ENCODE data around the gene XRN2. TPM values are rescaled to one million over a fixed set of nuclear protein-coding genes. Genes with fewer than 3 reads are reported as not detected.

Gene XRN2, protein sequence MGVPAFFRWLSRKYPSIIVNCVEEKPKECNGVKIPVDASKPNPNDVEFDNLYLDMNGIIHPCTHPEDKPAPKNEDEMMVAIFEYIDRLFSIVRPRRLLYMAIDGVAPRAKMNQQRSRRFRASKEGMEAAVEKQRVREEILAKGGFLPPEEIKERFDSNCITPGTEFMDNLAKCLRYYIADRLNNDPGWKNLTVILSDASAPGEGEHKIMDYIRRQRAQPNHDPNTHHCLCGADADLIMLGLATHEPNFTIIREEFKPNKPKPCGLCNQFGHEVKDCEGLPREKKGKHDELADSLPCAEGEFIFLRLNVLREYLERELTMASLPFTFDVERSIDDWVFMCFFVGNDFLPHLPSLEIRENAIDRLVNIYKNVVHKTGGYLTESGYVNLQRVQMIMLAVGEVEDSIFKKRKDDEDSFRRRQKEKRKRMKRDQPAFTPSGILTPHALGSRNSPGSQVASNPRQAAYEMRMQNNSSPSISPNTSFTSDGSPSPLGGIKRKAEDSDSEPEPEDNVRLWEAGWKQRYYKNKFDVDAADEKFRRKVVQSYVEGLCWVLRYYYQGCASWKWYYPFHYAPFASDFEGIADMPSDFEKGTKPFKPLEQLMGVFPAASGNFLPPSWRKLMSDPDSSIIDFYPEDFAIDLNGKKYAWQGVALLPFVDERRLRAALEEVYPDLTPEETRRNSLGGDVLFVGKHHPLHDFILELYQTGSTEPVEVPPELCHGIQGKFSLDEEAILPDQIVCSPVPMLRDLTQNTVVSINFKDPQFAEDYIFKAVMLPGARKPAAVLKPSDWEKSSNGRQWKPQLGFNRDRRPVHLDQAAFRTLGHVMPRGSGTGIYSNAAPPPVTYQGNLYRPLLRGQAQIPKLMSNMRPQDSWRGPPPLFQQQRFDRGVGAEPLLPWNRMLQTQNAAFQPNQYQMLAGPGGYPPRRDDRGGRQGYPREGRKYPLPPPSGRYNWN
- total RNA-seq, result 10 to 100 TPM; 41.0 to 45.9 TPM
- long read RNA-seq, donor 1, transcript XRN2-201 (30 exons, 3,437 nt), result major isoform, 15 of 31 reads
- long read RNA-seq, donor 1, partial matches to known transcripts, result 12 of 31 reads
- long read RNA-seq, donor 1, other reads (novel, unspliced or antisense), result 4 of 31 reads
- long read RNA-seq, donor 2, transcript XRN2-201 (30 exons, 3,437 nt), result major isoform, 8 of 176 reads
- long read RNA-seq, donor 2, partial matches to known transcripts, result 162 of 176 reads
- long read RNA-seq, donor 2, other reads (novel, unspliced or antisense), result 6 of 176 reads

DNA sequence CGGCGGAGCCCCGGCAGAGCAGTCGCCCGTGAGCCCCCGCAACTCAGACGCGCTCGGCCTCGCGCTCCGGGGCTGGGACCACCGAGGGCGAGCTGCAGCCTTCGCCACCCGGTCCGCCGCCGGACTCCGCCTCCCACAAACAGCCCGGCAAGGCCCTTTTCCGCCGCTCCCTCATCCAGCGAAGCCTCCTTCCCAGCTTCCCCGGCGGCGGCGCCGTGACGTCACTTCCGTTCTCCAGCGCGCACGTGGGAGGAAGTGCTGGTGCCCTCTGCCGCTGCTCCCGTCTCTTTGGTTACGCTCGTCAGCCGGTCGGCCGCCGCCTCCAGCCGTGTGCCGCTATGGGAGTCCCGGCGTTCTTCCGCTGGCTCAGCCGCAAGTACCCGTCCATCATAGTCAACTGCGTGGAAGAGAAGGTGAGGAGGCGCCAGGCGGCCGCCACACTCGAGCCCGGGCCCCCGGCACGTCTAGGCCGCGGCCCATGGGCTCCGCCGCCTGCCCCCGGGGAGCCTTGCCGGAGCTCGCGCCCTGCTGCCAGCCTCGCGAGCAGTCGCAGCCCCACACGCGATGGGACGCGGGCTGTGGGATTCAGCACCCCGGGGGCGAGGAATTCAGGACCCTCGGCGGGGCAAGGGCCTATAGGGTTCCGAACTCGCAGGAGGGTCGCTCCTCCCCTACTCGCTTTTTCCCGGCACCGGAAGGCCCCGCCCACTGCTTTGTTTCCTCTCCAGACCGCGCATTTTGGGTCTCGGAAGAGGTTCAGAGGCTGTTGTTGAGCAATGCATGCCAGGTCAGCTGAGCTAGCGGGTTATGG, at the start of gene XRN2:
Gene XRN2 (plus strand): TSS at position 271 of the 811 bp plus-strand sequence. CDS start 68 bp downstream, at position 339.
- intact Hi-C loops (cut with DNase I), result no loop called here
- peak; percentile 99 for DNase-seq (ENCODE audit: low spot score)

DNA sequence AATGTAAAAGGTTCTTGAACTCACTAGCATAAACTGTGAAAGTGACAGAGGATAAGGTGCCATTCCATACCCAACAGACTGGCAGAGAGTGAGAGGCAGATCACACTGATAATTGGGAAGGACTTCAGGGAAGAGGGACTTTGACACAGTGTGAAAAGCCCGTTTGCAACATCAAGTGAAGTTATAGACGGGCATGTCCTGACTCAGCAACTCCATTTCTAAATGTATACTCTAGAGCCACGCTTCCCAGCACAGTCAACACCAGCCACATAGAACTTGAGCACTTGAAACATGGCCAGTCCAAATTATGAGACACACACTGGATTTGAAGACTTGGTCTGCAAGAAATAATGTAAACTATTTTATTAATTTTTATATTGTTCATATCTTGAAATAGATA, 45.9 kb upstream of the XRN2 start:
- intact Hi-C loops (cut with DNase I), result no loop called here
- DNase-seq (ENCODE audit: low spot score), result no peak

DNA sequence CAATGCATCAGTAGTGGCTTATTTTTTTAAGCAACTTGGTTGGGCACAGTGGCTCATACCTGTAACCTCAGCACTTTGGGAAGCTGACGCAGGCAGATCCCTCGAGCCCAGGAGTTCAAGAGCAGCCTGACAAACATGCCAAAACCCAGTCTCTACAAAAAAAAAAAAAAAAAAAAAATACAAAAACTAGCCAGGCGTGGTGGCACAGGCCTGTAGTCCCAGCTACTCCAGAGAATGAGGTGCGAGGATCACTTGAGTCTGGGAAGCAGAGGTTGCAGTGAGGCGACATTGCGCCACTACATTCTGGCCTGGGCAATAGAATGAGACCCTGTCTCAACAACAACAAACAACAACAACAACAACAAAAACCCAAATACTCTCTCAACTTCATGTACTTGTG, 44.7 kb upstream of the XRN2 start:
- intact Hi-C loops (cut with DNase I), result no loop called here
- DNase-seq (ENCODE audit: low spot score), result no peak

DNA sequence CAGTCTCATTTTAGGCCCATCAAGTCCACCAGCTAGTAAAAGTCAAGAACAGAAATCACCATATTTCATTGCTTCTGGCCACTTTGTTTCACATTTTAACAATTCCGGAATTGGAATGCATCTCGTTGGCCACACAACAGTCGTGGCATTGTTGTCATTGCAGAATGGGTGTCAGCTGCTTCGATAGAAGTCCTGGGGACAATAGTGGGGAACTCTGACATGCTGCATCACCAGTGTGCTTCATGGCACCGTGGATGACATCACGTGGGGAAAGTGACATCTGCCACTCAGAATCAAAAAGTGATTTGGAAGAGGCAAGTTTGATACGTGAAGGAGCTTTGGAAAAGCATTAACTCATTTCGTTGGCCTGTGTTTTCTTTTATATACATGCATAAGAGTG, 43.8 kb upstream of the XRN2 start:
- intact Hi-C loops (cut with DNase I), result no loop called here
- no peak for DNase-seq (ENCODE audit: low spot score)

DNA sequence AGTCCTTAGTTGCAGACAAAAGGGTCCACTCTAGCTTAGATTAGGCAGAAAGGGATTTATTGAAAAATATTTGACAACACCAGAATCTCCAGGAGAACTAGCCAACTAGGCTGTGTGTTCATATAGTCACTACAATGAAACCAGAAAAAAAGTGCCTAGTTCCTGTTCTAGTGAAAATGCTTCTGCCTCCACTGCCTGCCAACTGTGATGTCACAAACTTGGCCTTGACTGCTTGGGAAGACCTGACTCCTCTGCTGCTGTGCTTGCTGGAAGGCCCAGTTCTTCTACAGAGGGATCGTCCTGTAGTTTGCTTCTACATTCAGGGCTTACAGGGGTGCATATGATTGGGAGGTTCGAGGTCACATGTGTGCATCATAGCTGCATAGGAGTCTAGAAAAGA, 40.3 kb upstream of the XRN2 start:
- DNase-seq (ENCODE audit: low spot score), result no peak
- intact Hi-C loops (cut with DNase I), result no loop called here

DNA sequence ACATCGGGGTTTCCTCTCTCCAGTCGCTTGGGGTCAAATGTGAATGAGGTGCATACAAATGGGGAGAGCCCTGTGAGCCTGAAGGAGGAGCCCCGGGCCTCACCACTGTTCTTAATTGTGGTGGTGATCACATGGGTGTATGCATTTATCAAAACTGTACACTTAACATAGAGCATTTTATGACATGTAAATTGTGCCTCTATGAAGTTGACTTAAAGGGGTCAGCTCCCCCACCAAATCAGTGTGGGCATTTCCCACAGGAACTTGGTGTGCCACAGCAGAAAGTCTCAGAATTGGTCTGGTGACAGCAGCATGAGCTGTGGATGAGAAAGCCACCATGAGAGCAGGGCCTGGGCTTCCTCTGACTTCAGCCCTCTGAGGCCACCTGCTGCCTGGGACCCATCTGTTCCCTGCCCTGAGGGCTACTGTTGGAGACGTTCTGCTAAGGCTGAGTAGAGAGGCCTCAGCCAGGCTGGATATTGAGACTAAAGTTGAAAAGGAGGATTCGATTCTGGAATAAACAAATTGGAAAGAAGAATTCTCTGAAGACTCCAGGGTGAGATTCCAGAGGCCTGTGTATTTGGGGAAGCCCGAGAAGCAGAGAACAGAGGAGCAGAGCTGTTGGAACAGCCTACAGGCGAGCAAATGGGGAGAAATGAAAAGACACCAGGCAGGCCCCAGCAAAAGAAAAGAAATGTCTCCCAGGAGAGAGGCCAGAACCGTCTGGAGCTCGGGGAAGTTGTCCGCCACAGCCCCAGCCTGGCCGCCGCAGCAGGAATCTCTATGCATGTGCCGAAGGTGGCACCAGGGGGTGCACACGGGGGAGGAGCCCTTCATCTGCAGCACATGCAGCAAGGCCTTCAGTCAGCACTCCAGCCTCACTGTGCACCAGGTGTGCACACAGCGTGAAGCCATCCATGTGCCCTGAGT, 37.6 kb upstream of the XRN2 start:
- intact Hi-C loops (cut with DNase I), result no loop called here
- no peak for DNase-seq (ENCODE audit: low spot score)

DNA sequence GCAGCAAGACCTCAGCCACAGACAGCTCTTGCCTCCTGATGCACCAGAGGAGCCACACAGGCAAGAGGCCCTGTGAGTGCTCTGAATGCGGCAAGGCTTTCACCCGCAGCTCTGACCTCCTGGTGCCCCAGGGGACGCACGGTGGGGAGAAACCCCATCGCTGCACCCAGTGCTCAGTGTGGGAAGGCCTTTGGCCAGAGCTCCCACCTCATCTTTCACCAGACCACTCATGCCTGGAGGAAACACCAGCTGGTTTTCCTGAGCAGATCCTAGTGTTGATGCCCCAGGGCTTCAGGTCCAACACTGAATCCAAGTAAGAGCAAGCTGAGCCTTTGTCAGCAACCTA, 37.0 kb upstream of the XRN2 start:
- intact Hi-C loops (cut with DNase I), result no loop called here
- no peak for DNase-seq (ENCODE audit: low spot score)

DNA sequence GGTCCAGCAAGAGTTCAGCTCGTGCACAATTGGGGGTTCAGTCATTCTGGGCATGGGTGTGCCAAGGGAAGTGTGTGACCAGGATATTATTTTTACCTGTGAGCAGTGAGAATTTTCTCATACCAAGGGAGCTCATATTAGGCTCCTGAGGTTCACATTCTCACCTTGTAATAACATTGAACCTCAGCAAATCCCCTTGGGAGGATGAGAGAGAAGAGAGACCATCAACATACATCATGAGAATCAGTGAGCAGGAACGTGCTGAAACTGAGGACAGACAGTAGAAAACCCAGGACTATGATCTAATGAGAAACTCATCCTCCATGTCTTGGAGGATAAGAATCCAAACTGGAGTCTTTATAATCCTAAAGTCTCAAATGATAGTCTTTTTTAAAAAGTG, 33.4 kb upstream of the XRN2 start:
- no peak for DNase-seq (ENCODE audit: low spot score)
- intact Hi-C loops (cut with DNase I), result no loop called here

DNA sequence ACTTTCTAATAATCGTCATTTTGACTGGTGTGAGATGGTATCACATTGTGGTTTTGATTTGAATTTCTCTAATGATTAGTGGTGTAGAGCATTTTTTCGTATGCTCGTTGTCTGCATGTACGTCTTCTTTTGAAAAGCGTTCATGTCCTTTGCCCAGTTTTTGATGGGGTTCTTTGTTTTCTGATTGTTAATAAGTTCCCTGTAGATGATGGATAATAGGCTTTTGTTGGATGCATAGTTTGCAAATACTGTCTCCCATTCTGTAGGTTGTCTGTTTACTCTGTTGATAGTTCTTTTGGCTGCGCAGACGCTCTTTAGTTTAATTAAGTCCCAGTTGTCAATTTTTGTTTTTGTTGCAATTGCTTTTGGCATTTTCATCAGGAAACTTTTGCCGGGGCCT, 32.3 kb upstream of the XRN2 start:
- no peak for DNase-seq (ENCODE audit: low spot score)
- intact Hi-C loops (cut with DNase I), result no loop called here

DNA sequence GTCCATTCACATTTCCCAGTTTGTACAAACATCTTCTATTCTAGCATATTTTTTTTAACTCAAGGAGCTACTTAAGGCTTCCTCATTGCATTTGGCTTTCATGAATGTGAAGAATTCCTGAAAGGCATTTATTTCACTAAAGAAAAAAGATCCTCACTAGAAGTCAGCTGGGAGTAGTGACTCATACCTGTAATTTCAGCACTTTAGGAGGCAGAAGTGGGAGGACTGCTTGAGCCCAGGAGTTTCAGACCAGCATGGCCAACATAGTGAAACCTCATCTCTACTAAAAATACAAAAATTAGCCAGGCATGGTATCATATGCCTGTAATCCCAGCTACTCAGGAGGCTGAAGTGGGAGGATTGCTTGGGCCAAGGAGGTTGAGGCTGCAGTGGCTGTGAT, 30.9 kb upstream of the XRN2 start:
- intact Hi-C loops (cut with DNase I), result no loop called here

DNA sequence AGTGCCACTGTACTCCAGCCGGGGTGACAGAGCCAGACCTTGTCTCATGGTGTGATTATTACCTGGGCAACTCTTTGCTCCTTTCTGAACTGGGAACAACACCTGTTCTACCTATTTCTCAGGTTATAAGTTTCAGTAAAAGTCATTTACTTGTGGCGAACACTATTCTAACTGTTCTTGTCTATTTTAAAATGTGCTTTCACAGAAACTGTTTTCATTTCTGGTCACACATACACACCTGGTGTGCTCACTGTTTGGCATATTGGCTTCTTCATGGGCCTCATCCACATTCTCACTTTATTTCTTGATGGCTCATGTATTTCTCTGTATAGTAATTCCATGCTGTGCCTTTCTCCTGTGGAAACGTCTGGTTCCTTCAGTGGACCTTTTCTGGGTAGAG, 30.5 kb upstream of the XRN2 start:
- intact Hi-C loops (cut with DNase I), result no loop called here
- DNase-seq (ENCODE audit: low spot score), result no peak

More for the DNA sequence above, 30.9 kb upstream of the XRN2 start:
- DNase-seq (ENCODE audit: low spot score), result no peak

DNA sequence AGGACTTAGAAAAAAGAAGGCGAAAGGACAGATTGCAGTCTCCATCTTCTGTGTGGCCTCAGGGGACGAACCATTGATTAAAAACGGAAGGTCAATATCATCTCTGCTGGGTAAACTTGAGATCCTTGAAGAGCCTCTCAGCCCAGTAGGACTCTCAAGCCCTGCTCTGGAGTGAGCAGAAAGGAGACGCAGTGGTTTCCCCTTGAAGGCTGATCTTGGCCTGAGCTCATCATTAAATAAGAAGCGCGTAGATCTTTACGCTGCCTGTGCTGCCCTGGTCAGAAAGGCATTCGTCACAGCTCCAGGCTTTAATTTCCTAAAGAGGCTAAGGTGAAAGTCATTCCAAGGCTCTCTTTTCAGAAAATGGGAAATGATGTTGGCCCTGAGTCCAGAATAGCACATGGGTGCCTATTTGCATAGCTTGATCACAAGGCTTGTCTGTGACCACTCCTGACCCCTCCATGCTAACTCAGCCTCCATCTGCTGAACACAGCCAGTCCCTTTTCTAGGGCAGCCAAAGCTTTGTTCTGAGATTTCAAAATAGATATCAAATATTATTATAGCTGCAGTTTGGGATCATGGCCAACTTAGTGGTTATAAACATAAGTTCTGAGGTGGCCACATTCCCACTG, 29.3 kb upstream of the XRN2 start:
- intact Hi-C loops (cut with DNase I), result no loop called here
- no peak for DNase-seq (ENCODE audit: low spot score)

DNA sequence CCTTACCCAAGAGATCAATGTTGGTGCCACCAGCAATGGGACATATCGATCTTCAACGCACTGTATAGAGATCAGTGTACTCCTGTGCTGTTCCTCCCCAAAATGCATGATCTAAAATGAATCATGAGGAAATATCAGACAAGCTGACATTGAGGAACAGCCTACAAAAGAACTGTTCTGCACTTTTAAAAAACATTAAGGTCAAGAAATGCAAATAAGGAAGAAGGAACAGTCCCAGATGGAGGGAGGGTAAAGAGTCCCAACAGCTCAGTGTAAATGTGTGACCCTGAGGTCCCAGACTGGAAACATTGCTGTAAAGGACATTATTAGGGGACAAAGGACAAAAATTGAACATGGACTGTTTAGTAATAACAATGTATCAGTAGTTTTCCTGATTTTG, 24.3 kb upstream of the XRN2 start:
- DNase-seq (ENCODE audit: low spot score), result no peak
- intact Hi-C loops (cut with DNase I), result no loop called here

DNA sequence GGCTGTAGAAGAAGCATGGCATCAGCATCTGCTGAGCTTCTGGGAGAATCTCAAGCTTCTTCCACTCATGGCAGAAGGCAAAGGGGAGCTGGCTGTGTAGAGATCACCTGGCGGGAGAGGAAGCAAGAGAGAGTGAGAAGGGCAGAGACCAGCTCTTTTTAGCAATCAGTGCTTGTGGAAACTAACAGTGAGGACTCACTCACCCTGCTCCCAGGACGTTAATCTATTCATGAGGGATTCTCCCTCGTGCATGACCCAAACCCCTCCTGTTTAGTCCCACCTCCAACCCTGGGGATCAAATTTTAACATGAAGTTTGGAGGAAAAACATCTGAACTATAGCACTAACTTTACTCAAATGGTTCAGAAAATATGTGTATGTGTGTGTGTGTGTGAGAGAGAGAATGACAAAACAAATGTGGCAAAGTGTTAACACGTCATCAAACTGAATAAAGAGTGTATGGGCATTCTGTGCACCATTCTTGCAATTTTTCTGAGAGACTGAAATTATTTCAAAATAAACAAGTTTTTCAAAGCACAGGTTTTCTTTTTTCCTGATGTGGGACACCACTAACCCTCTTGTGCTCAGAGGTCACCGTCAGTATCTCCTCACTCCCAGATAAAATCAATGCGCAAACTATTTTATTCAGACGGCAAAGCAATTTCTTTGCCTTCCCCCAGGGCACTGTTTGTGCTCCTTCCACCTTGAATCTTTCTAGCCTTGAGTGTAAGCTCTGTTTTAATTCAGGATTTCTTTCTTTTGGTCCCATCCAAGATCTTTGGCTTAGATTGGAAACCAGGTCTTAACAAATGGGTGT, 23.2 kb upstream of the XRN2 start:
- intact Hi-C loops (cut with DNase I), result no loop called here

DNA sequence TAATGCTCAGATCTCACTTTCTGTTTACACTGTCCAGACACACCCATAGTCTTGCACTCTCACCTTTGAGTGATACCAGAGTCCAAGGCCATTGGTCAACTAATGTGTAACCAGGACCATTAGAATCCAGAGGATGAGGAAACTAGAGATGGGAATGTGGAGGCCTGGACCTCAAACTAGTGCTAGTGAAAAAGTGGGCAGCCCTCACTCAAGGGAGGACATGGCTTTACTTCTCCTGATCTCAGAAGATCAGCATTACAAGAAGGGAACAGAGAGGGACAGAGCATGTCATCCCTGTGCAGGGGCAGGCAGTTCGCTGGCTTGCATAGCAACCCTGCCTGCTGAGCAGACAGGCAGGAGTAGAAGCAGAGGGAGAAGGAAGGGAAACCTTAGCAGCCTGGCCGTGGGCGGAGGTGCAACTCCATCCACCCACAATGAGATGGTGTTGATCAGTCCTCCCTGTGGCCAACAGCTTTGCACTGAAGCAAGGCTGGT, 22.6 kb upstream of the XRN2 start:
- intact Hi-C loops (cut with DNase I), result no loop called here
- DNase-seq (ENCODE audit: low spot score), result no peak

More for the DNA sequence above, 23.2 kb upstream of the XRN2 start:
- DNase-seq (ENCODE audit: low spot score), result no peak

DNA sequence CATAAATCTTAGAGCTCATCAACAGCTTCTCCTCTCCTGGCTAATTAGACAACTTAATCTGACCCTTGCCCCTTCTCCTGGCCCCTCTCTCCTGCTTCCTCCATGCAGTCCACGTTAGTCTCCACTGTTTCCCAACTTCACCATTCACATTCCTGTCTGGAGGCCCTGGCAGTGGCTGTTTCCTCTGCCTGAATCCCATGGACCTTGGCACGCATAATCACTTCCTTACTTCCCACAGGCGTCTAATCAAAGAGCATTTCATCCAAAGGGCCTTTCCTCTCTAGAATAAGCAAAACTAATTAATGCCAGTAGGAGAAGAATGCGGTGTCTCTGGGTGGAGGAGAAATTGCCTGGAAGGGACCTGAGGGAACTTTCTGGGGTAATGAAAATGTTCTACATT, 16.4 kb upstream of the XRN2 start:
- no peak for DNase-seq (ENCODE audit: low spot score)
- intact Hi-C loops (cut with DNase I), result no loop called here

All from posterior vena cava (tissue), 2 donors.